ENCODE measurements around the gene UNC80. TPM values are rescaled to one million over a fixed set of nuclear protein-coding genes. Genes with fewer than 3 reads are reported as not detected.

UNC80 gene
- total and polyA plus RNA-seq, 2 experiments from 2014 or later: 0.03 to 0.12 TPM

GRCh38 chr2:209937893-209938292 lies 166.3 kb downstream of the UNC80 start:
- no peak for DNase-seq (ENCODE audit: low spot score)
- Histone ChIP-seq H3K9me2 (replicated peaks; ENCODE audit: insufficient read depth) (no peaks in the 10 kb centered on the region), H2AFZ (no peak overlapping the region), H3K27me3 (no peaks in the 10 kb centered on the region), H3K9me3 (ENCODE audit: low read depth) (no peaks in the 10 kb centered on the region), H4K20me1 (ENCODE audit: insufficient read depth, poor library complexity, severe bottlenecking) (no peaks in the 10 kb centered on the region), H3K27ac (no peak overlapping the region), H3K79me2 (no peaks in the 10 kb centered on the region), H3K36me3 (replicated peaks; ENCODE audit: insufficient read depth, low read depth) (no peaks in the 10 kb centered on the region), H3K4me3 (no peak overlapping the region), H3K4me2 (no peak overlapping the region), H3K4me1 (ENCODE audit: insufficient read depth) (no peaks in the 10 kb centered on the region)
- TF ChIP-seq EZH2phosphoT487 (IDR thresholded peaks at IDR 0.05; ENCODE audit: low read depth, severe bottlenecking, unreplicated experiment) (no peak), CTCF (IDR thresholded peaks at IDR 0.05; ENCODE audit: poor library complexity) (no peak), EZH2 (IDR thresholded peaks at IDR 0.05; ENCODE audit: borderline replicate concordance) (no peak)

- no peaks in the 10 kb centered on the region for H3K79me2 ChIP-seq
- no peaks in the 10 kb centered on the region for H3K36me3 ChIP-seq (replicated peaks; ENCODE audit: insufficient read depth, low read depth)
- 87% methylated on average over 1 of the region's 1 CpG for WGBS (ENCODE audit: low lambda C conversion rate, missing lambda C conversion rate)
- no peak overlapping the region for H2AFZ ChIP-seq
- no peaks in the 10 kb centered on the region for H3K9me2 ChIP-seq (replicated peaks; ENCODE audit: insufficient read depth)
- H3K4me1 ChIP-seq (ENCODE audit: insufficient read depth): no peaks in the 10 kb centered on the region
- H4K20me1 ChIP-seq (ENCODE audit: insufficient read depth, poor library complexity, severe bottlenecking): no peaks in the 10 kb centered on the region
- no peaks in the 10 kb centered on the region for H3K9me3 ChIP-seq (ENCODE audit: low read depth)
- H3K4me3 ChIP-seq: no peak overlapping the region
- no peak overlapping the region for H3K27ac ChIP-seq
- H3K4me2 ChIP-seq: no peak overlapping the region
- no peaks in the 10 kb centered on the region for H3K27me3 ChIP-seq
- no peak for DNase-seq (ENCODE audit: low spot score)
- TF ChIP-seq EZH2 (IDR thresholded peaks at IDR 0.05; ENCODE audit: borderline replicate concordance): no peak
Measured at GRCh38 chr2:209938906-209939305, 167.3 kb downstream of the UNC80 start.

- H3K9me3 ChIP-seq (ENCODE audit: low read depth): no peaks in the 10 kb centered on the region
- no peaks in the 10 kb centered on the region for H4K20me1 ChIP-seq (ENCODE audit: insufficient read depth, poor library complexity, severe bottlenecking)
- no peaks in the 10 kb centered on the region for H3K4me1 ChIP-seq (ENCODE audit: insufficient read depth)
- H2AFZ ChIP-seq: no peak overlapping the region
- 87% methylated on average over 6 of the region's 6 CpGs for WGBS (ENCODE audit: low lambda C conversion rate, missing lambda C conversion rate)
- no peaks in the 10 kb centered on the region for H3K36me3 ChIP-seq (replicated peaks; ENCODE audit: insufficient read depth, low read depth)
- H3K27me3 ChIP-seq: no peaks in the 10 kb centered on the region
- TF ChIP-seq EZH2 (IDR thresholded peaks at IDR 0.05; ENCODE audit: borderline replicate concordance) (no peak), CTCF (IDR thresholded peaks at IDR 0.05; ENCODE audit: poor library complexity) (no peak), EZH2phosphoT487 (IDR thresholded peaks at IDR 0.05; ENCODE audit: low read depth, severe bottlenecking, unreplicated experiment) (no peak)
- no peaks in the 10 kb centered on the region for H3K79me2 ChIP-seq
- H3K4me3 ChIP-seq: no peak overlapping the region
- DNase-seq (ENCODE audit: low spot score): no peak
- no peak overlapping the region for H3K27ac ChIP-seq
- no peak overlapping the region for H3K4me2 ChIP-seq
- H3K9me2 ChIP-seq (replicated peaks; ENCODE audit: insufficient read depth): no peaks in the 10 kb centered on the region
Measured at GRCh38 chr2:209940936-209941335, 169.3 kb downstream of the UNC80 start.

- no peaks in the 10 kb centered on the region for H3K9me3 ChIP-seq (ENCODE audit: low read depth)
- H3K9me2 ChIP-seq (replicated peaks; ENCODE audit: insufficient read depth): no peaks in the 10 kb centered on the region
- H3K4me3 ChIP-seq: no peak overlapping the region
- H2AFZ ChIP-seq: no peak overlapping the region
- H3K27me3 ChIP-seq: no peaks in the 10 kb centered on the region
- no peaks in the 10 kb centered on the region for H3K79me2 ChIP-seq
- no peaks in the 10 kb centered on the region for H3K36me3 ChIP-seq (replicated peaks; ENCODE audit: insufficient read depth, low read depth)
- no peaks in the 10 kb centered on the region for H3K4me1 ChIP-seq (ENCODE audit: insufficient read depth)
- no peak overlapping the region for H3K27ac ChIP-seq
- no peak overlapping the region for H3K4me2 ChIP-seq
- TF ChIP-seq EZH2phosphoT487 (IDR thresholded peaks at IDR 0.05; ENCODE audit: low read depth, severe bottlenecking, unreplicated experiment) (no peak), EZH2 (IDR thresholded peaks at IDR 0.05; ENCODE audit: borderline replicate concordance) (no peak), CTCF (IDR thresholded peaks at IDR 0.05; ENCODE audit: poor library complexity) (no peak)
- 86% methylated on average over 2 of the region's 2 CpGs for WGBS (ENCODE audit: low lambda C conversion rate, missing lambda C conversion rate)
- no peak for DNase-seq (ENCODE audit: low spot score)
- no peaks in the 10 kb centered on the region for H4K20me1 ChIP-seq (ENCODE audit: insufficient read depth, poor library complexity, severe bottlenecking)
Measured at GRCh38 chr2:209942426-209942825, 170.8 kb downstream of the UNC80 start.

Data from hepatocyte (in vitro differentiated cells).